Measurements from ENCODE around the gene ATOH8.

ATOH8 gene

DNA sequence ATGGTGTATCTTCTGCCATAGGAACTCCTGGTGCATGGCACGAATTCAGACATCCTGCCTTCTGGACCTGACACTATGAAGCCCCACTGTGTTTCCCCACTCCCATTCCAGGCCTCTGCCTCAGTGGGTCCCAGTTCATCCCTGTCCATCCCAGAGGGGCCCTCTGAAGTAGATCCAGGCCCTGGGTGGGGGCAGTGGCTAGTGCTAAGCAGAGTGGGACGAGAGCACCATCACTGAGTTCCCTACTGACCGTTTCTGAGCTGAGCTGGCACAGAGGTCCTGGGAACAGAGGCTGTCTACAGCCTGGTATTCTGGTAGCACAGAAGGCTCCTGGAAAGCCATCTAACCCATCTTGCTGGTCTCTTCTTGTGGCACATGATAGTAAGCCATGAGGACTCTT is 54.0 kb downstream of the ATOH8 start:
- no peaks in the 10 kb centered on the region for H3K9me3 ChIP-seq (ENCODE audit: control insufficient read depth, insufficient read depth, low read length)
- H3K4me1 ChIP-seq (ENCODE audit: control insufficient read depth, insufficient read depth, low read length), result no peaks in the 10 kb centered on the region
- no peaks in the 10 kb centered on the region for H3K36me3 ChIP-seq (ENCODE audit: control insufficient read depth, insufficient read depth, low read length)
- H3K27ac ChIP-seq (ENCODE audit: low read depth, low read length), result no peak overlapping the region
- H3K4me3 ChIP-seq (ENCODE audit: low read depth, low read length), result no peak overlapping the region
- no peaks in the 10 kb centered on the region for H3K27me3 ChIP-seq (ENCODE audit: control insufficient read depth, insufficient read depth, low read length)
- no peak overlapping the region for H3K9ac ChIP-seq (ENCODE audit: low read depth, low read length)

GRCh38 chr2:85810371-85811179 is 56.8 kb downstream of the ATOH8 start:
- no peak overlapping the region for H3K4me3 ChIP-seq (ENCODE audit: low read depth, low read length)
- H3K9me3 ChIP-seq (ENCODE audit: control insufficient read depth, insufficient read depth, low read length), result no peaks in the 10 kb centered on the region
- no peaks in the 10 kb centered on the region for H3K27me3 ChIP-seq (ENCODE audit: control insufficient read depth, insufficient read depth, low read length)
- no peak overlapping the region for H3K9ac ChIP-seq (ENCODE audit: low read depth, low read length)
- no peaks in the 10 kb centered on the region for H3K4me1 ChIP-seq (ENCODE audit: control insufficient read depth, insufficient read depth, low read length)
- H3K36me3 ChIP-seq (ENCODE audit: control insufficient read depth, insufficient read depth, low read length), result no peaks in the 10 kb centered on the region
- no peak overlapping the region for H3K27ac ChIP-seq (ENCODE audit: low read depth, low read length)

GRCh38 chr2:85811180-85812093 is 57.6 kb downstream of the ATOH8 start:
- Histone ChIP-seq H3K27ac (ENCODE audit: low read depth, low read length) (no peak overlapping the region), H3K4me3 (ENCODE audit: low read depth, low read length) (no peak overlapping the region), H3K36me3 (ENCODE audit: control insufficient read depth, insufficient read depth, low read length) (no peaks in the 10 kb centered on the region), H3K27me3 (ENCODE audit: control insufficient read depth, insufficient read depth, low read length) (no peaks in the 10 kb centered on the region), H3K9ac (ENCODE audit: low read depth, low read length) (no peak overlapping the region), H3K4me1 (ENCODE audit: control insufficient read depth, insufficient read depth, low read length) (no peaks in the 10 kb centered on the region), H3K9me3 (ENCODE audit: control insufficient read depth, insufficient read depth, low read length) (no peaks in the 10 kb centered on the region)

DNA sequence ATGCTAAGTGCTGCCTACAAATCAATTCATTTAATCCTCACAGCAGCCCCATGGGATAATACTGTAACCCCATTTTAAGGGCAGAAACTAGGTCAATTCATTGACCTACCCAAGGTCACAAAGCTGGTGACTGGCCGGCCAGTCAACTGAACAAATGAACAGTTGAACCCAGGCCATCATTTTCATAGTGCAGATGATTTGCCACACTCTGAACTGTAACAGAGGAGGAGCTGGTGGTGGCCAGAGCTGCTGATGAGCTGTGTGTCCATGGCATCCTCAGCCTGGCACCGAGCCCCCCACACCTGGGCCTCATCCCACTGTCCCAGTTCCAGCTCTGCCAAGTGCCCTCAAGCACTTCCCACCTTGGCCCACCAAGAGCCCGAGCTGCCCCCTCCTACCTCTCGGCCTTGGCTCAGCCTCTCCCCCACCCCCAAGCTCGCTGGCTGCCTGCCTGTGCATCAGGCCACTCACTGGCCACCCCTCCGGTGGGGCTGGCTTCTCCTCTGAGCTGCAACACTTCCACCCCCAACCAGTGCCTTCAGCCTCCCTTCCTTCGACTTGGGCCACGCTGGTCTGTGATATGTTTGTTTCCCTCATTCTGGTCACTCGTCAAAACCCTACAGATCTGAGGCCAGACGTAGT is 58.4 kb downstream of the ATOH8 start:
- Histone ChIP-seq H3K9me3 (ENCODE audit: control insufficient read depth, insufficient read depth, low read length) (no peaks in the 10 kb centered on the region), H3K4me3 (ENCODE audit: low read depth, low read length) (no peak overlapping the region), H3K9ac (ENCODE audit: low read depth, low read length) (no peak overlapping the region), H3K27me3 (ENCODE audit: control insufficient read depth, insufficient read depth, low read length) (no peaks in the 10 kb centered on the region), H3K27ac (ENCODE audit: low read depth, low read length) (no peak overlapping the region), H3K4me1 (ENCODE audit: control insufficient read depth, insufficient read depth, low read length) (no peaks in the 10 kb centered on the region), H3K36me3 (ENCODE audit: control insufficient read depth, insufficient read depth, low read length) (no peaks in the 10 kb centered on the region)

GRCh38 chr2:85813211-85813981 is 59.6 kb downstream of the ATOH8 start:
- Histone ChIP-seq H3K36me3 (ENCODE audit: control insufficient read depth, insufficient read depth, low read length) (no peaks in the 10 kb centered on the region), H3K9me3 (ENCODE audit: control insufficient read depth, insufficient read depth, low read length) (no peaks in the 10 kb centered on the region), H3K9ac (ENCODE audit: low read depth, low read length) (no peak overlapping the region), H3K4me3 (ENCODE audit: low read depth, low read length) (no peak overlapping the region), H3K27ac (ENCODE audit: low read depth, low read length) (no peak overlapping the region), H3K27me3 (ENCODE audit: control insufficient read depth, insufficient read depth, low read length) (no peaks in the 10 kb centered on the region), H3K4me1 (ENCODE audit: control insufficient read depth, insufficient read depth, low read length) (no peaks in the 10 kb centered on the region)

- no peak overlapping the region for H3K4me3 ChIP-seq (ENCODE audit: low read depth, low read length)
- no peak overlapping the region for H3K27ac ChIP-seq (ENCODE audit: low read depth, low read length)
- H3K9ac ChIP-seq (ENCODE audit: low read depth, low read length), result no peak overlapping the region
- H3K36me3 ChIP-seq (ENCODE audit: control insufficient read depth, insufficient read depth, low read length), result no peaks in the 10 kb centered on the region
- H3K27me3 ChIP-seq (ENCODE audit: control insufficient read depth, insufficient read depth, low read length), result no peaks in the 10 kb centered on the region
- H3K9me3 ChIP-seq (ENCODE audit: control insufficient read depth, insufficient read depth, low read length), result no peaks in the 10 kb centered on the region
- H3K4me1 ChIP-seq (ENCODE audit: control insufficient read depth, insufficient read depth, low read length), result no peaks in the 10 kb centered on the region
These were observed 60.4 kb downstream of the ATOH8 start for GRCh38 chr2:85813982-85814801.

- Histone ChIP-seq H3K9ac (ENCODE audit: low read depth, low read length) (no peak overlapping the region), H3K36me3 (ENCODE audit: control insufficient read depth, insufficient read depth, low read length) (no peaks in the 10 kb centered on the region), H3K4me1 (ENCODE audit: control insufficient read depth, insufficient read depth, low read length) (no peaks in the 10 kb centered on the region), H3K27ac (ENCODE audit: low read depth, low read length) (no peak overlapping the region), H3K4me3 (ENCODE audit: low read depth, low read length) (no peak overlapping the region), H3K9me3 (ENCODE audit: control insufficient read depth, insufficient read depth, low read length) (no peaks in the 10 kb centered on the region), H3K27me3 (ENCODE audit: control insufficient read depth, insufficient read depth, low read length) (no peaks in the 10 kb centered on the region)
These were observed 61.2 kb downstream of the ATOH8 start for GRCh38 chr2:85814802-85815550.

GRCh38 chr2:85819811-85820510 is 66.2 kb downstream of the ATOH8 start:
- Histone ChIP-seq H3K27ac (ENCODE audit: low read depth, low read length) (no peak overlapping the region), H3K4me1 (ENCODE audit: control insufficient read depth, insufficient read depth, low read length) (no peaks in the 10 kb centered on the region), H3K9me3 (ENCODE audit: control insufficient read depth, insufficient read depth, low read length) (no peaks in the 10 kb centered on the region), H3K27me3 (ENCODE audit: control insufficient read depth, insufficient read depth, low read length) (no peaks in the 10 kb centered on the region), H3K4me3 (ENCODE audit: low read depth, low read length) (no peak overlapping the region), H3K36me3 (ENCODE audit: control insufficient read depth, insufficient read depth, low read length) (no peaks in the 10 kb centered on the region), H3K9ac (ENCODE audit: low read depth, low read length) (no peak overlapping the region)

- no peaks in the 10 kb centered on the region for H3K9me3 ChIP-seq (ENCODE audit: control insufficient read depth, insufficient read depth, low read length)
- H3K4me1 ChIP-seq (ENCODE audit: control insufficient read depth, insufficient read depth, low read length), result peaks cover 3% of the 10 kb centered on the region
- H3K4me3 ChIP-seq (ENCODE audit: low read depth, low read length), result no peak overlapping the region
- no peak overlapping the region for H3K9ac ChIP-seq (ENCODE audit: low read depth, low read length)
- H3K27ac ChIP-seq (ENCODE audit: low read depth, low read length), result no peak overlapping the region
- H3K27me3 ChIP-seq (ENCODE audit: control insufficient read depth, insufficient read depth, low read length), result no peaks in the 10 kb centered on the region
- H3K36me3 ChIP-seq (ENCODE audit: control insufficient read depth, insufficient read depth, low read length), result no peaks in the 10 kb centered on the region
These were observed 69.0 kb downstream of the ATOH8 start for GRCh38 chr2:85822766-85823165.

Measured in HUES48 (cell line).